ENCODE results near the gene SEMA3C.

The SEMA3C gene

DNA sequence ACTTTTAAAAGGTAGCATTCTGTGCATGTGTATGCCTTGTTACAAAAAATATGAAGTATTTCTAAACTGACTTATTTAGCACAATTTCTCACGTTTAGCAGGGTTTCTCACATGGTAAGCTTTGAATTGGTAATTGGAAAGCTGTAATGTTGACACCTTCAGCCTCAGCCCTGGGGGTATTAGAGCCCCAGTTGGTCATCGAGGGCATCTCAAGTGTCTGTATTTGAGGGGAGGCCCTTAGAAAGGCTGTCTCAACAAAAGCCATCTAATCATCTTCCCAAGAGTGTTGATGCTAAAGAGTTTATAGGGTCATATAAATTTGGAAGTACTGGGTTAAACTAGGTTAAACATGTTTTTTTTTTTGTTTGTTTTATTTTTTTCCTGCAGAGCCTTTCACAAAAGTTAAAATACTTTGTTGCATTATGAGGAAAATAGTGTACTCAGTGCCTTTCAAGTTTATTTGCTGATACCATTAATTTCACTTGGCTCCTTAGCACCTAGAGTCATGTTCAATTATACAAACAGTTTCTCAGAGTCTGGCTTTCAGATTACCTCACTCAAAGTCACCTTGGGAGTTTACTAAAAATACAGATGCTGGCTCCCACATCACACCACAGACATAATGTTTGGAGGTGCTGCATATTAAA lies 146.4 kb downstream of the SEMA3C start:
- H3K27me3 ChIP-seq (replicated peaks), result no peaks in the 10 kb centered on the region
- in situ Hi-C loops (cut with HindIII; ENCODE audit: low pct_ligation_motif_present, low sequenced_read_pairs), result no loop called here
- no peak overlapping the region for H3K4me3 ChIP-seq (ENCODE audit: low read depth, low read length)
- DNase-seq, result no peak
- TF ChIP-seq CTCF (IDR thresholded peaks at IDR 0.05; ENCODE audit: low read depth, low read length, missing control alignments), result no peak
- no peak overlapping the region for H3K27ac ChIP-seq
- H3K36me3 ChIP-seq (replicated peaks), result peaks cover 4% of the 10 kb centered on the region

DNA sequence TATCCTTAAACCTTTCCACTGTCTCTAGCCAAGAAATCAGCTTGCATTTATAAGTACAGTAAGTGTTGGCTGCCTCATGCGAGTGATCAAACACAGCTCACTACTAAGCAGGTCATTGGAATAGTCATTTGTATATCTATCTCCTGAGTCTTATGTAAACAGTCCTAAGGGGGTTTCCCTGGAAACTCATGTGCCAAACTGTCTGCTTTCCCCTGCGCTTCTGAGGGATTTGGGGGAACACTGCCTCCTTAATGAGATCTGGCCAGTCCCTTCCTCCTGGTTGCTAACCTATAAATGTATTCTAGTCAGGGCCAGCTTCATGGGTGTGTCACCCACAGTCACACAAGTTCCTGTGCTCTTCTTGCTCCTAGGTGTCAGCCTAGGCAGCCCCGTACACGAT lies 147.3 kb downstream of the SEMA3C start:
- Histone ChIP-seq H3K36me3 (replicated peaks) (peaks cover 4% of the 10 kb centered on the region), H3K27ac (no peak overlapping the region), H3K27me3 (replicated peaks) (no peaks in the 10 kb centered on the region), H3K4me3 (ENCODE audit: low read depth, low read length) (no peak overlapping the region)
- in situ Hi-C loops (cut with HindIII; ENCODE audit: low pct_ligation_motif_present, low sequenced_read_pairs), result no loop called here
- no peak for DNase-seq
- no peak for TF ChIP-seq CTCF (IDR thresholded peaks at IDR 0.05; ENCODE audit: low read depth, low read length, missing control alignments)

DNA sequence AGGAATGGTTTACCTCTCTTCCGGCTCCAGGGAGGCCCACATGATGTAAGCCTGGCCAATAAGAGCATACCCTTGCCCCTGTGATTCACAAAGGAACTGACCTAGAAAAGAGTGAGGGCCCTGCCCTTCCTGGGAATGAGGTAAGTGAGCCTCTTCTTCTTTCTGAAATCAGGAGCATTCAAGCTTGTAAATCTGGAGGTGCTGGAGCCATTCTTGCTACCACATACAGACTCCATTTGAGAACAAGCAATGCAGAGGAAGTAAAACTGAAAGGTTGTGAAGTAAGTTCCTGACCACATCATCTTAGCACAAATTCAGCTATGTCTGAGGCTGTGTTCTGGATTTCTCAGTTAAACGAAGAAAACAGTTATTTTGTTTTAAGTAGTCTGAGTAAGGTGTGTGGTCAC lies 148.2 kb downstream of the SEMA3C start:
- in situ Hi-C loops (cut with HindIII; ENCODE audit: low pct_ligation_motif_present, low sequenced_read_pairs), result no loop called here
- Histone ChIP-seq H3K27ac (no peak overlapping the region), H3K4me3 (ENCODE audit: low read depth, low read length) (no peak overlapping the region), H3K36me3 (replicated peaks) (peaks cover 4% of the 10 kb centered on the region), H3K27me3 (replicated peaks) (no peaks in the 10 kb centered on the region)
- TF ChIP-seq CTCF (IDR thresholded peaks at IDR 0.05; ENCODE audit: low read depth, low read length, missing control alignments), result no peak
- DNase-seq, result no peak

DNA sequence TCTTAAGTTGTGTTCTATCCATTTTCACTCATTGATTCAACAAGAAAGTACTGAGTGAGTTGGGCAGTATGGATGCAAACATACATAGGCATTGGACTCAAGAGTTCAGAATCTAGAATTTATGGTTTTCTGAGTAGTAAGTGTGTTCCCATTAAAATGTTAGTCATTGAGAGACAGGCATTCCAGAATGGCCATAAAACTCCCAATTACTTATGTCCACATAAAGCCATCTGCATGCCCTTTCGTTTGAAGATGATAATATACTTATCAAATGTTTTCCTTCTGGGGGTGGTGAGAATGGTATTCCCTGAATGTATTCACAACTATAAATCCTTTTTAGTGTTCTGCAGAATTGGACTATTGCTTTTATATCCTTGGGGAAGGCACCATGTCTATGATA lies 148.8 kb downstream of the SEMA3C start:
- Histone ChIP-seq H3K27ac (no peak overlapping the region), H3K4me3 (ENCODE audit: low read depth, low read length) (no peak overlapping the region), H3K36me3 (replicated peaks) (peaks cover 4% of the 10 kb centered on the region), H3K27me3 (replicated peaks) (no peaks in the 10 kb centered on the region)
- no peak for TF ChIP-seq CTCF (IDR thresholded peaks at IDR 0.05; ENCODE audit: low read depth, low read length, missing control alignments)
- no peak for DNase-seq
- in situ Hi-C loops (cut with HindIII; ENCODE audit: low pct_ligation_motif_present, low sequenced_read_pairs), result no loop called here

- DNase-seq, result no peak
- Histone ChIP-seq H3K27ac (no peak overlapping the region), H3K36me3 (replicated peaks) (peaks cover 4% of the 10 kb centered on the region), H3K4me3 (ENCODE audit: low read depth, low read length) (no peak overlapping the region), H3K27me3 (replicated peaks) (no peaks in the 10 kb centered on the region)
- TF ChIP-seq CTCF (IDR thresholded peaks at IDR 0.05; ENCODE audit: low read depth, low read length, missing control alignments), result no peak
- in situ Hi-C loops (cut with HindIII; ENCODE audit: low pct_ligation_motif_present, low sequenced_read_pairs), result no loop called here
Observed at GRCh38 chr7:80768756-80769155, 150.1 kb downstream of the SEMA3C start.

DNA sequence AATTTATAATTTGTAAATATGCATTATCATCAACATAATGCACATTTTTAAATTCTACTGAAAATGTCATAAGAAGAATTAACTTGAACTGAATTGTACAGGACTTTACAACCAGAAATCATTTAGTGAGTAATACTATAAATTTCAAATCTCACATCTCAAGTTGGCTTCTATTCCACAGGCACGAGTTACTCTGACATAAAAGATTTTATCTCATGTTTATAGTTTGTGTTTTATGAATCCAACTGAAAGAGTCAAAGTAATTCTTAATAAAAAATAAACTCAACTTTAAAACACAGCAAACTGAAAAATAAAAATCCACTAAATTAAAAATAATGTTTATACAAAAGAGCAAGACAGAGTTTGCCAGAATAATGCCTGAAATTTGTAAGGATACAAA lies 151.2 kb downstream of the SEMA3C start:
- no peak for TF ChIP-seq CTCF (IDR thresholded peaks at IDR 0.05; ENCODE audit: low read depth, low read length, missing control alignments)
- Histone ChIP-seq H3K4me3 (ENCODE audit: low read depth, low read length) (no peak overlapping the region), H3K27ac (no peak overlapping the region), H3K27me3 (replicated peaks) (no peaks in the 10 kb centered on the region), H3K36me3 (replicated peaks) (peaks cover 4% of the 10 kb centered on the region)
- DNase-seq, result no peak
- in situ Hi-C loops (cut with HindIII; ENCODE audit: low pct_ligation_motif_present, low sequenced_read_pairs), result no loop called here
